Gastroesophageal sphincter (tissue), 4 donors: Measurements from ENCODE around the gene ERCC2. TPM values are rescaled to one million over a fixed set of nuclear protein-coding genes. Genes with fewer than 3 reads are reported as not detected.
A peak's percentile ranks its signal among the peaks of the same experiment; 100 is the strongest.

Experiments
- ATAC-seq: fragments of 150-250 bp; one replicate; pipeline ENCODE4 v1.9.1; 2016; ENCODE audit warnings: mild to moderate bottlenecking, moderate library complexity
- H3K27ac ChIP-seq, 4 donors: fragments of 200-600 bp; sonication (generic) in 3 of 4; 1 replicate in 3 of 4; 2 replicates in 1 of 4; pipeline ENCODE4 v1.5.1; 2016 to 2019
- H3K27me3 ChIP-seq: fragments of 200-600 bp; sonication (generic); one replicate; pipeline ENCODE4 v1.5.1; 2019
- H3K36me3 ChIP-seq, 2 donors: fragments of 200-600 bp; sonication (generic); one replicate each; pipeline ENCODE4 v1.5.1; 2019; ENCODE audit warnings: control low read depth in 1 of 2
- H3K4me1 ChIP-seq, 3 donors: fragments of 200-600 bp; sonication (generic); 1 replicate in 2 of 3; 2 replicates in 1 of 3; pipeline ENCODE4 v1.5.1; 2016 to 2019; ENCODE audit warnings: control low read depth in 2 of 3
- H3K4me3 ChIP-seq, 2 donors: fragments of 200-600 bp; sonication (generic); one replicate each; pipeline ENCODE4 v1.5.1; 2019; ENCODE audit warnings: mild to moderate bottlenecking in 1 of 2, moderate library complexity in 1 of 2
- H3K9me3 ChIP-seq, 3 donors: fragments of 200-600 bp; sonication (generic); one replicate each; pipeline ENCODE4 v1.5.1; 2017 to 2019; ENCODE audit warnings: control low read depth in 2 of 3
- CTCF ChIP-seq, 4 experiments: fragments of 200-600 bp in 2 of 4; fragments of 450-650 bp in 2 of 4; sonication (generic) in 1 of 4; IDR thresholded peaks; one replicate each; pipeline ENCODE4 v1.5.1; 2017 to 2019; ENCODE audit warnings: antibody characterized with exemption in 4 of 4, mild to moderate bottlenecking in 2 of 4, moderate library complexity in 2 of 4
- EP300 ChIP-seq: sonication (generic); formaldehyde crosslinking; IDR thresholded peaks from one replicate; pipeline ENCODE4 v1.6.1; 2017; ENCODE audit warnings: antibody characterized with exemption, mild to moderate bottlenecking
- POLR2A ChIP-seq, 2 donors: fragments of 450-650 bp; IDR thresholded peaks; one replicate each; pipeline ENCODE4 v1.6.1; 2017; ENCODE audit warnings: antibody characterized with exemption in 2 of 2, mild to moderate bottlenecking in 2 of 2, moderate library complexity in 1 of 2
- POLR2AphosphoS5 ChIP-seq: sonication (generic); formaldehyde crosslinking; IDR thresholded peaks from one replicate; pipeline ENCODE4 v1.6.1; 2017; ENCODE audit warnings: antibody characterized with exemption
- WGBS, 2 donors: methylation state at CpG; one replicate each; pipeline ENCODE4 v1.1.5; 2018; ENCODE audit warnings: low coverage in 1 of 2; 5-methylcytosine and 5-hydroxymethylcytosine counted together
- total RNA-seq, 4 donors: library from RNA; depleted of rRNA; stranded (reverse); fragments of >200 nt; gene quantifications; one replicate each; pipeline ENCODE4 v1.1.0, GENCODE V29; 2016

ERCC2 gene
- total RNA-seq, 4 donors from 2014 or later = 7.1 to 18.8 (median 12.5) TPM

GRCh38 chr19:45402298-45403061 is 32.1 kb upstream of the ERCC2 start:
- peaks cover 0 to 66% (median 17%) of the 10 kb centered on the region in 3 donors for H3K4me1 ChIP-seq
- H3K4me3 ChIP-seq = no peak overlapping the region
- 61 to 67% methylated on average over 6 to 9 of the region's 40 CpGs for WGBS, 2 donors

GRCh38 chr19:45401815-45402214 is 31.4 kb upstream of the ERCC2 start:
- H3K4me3 ChIP-seq = no peak overlapping the region
- TF ChIP-seq POLR2AphosphoS5 (no peak), CTCF (IDR thresholded peaks at IDR 0.05) (no peak), POLR2A (IDR thresholded peaks at IDR 0.05) (no peak), EP300 (no peak)
- peaks cover 26% of the 10 kb centered on the region for H3K27me3 ChIP-seq
- no peaks in the 10 kb centered on the region for H3K36me3 ChIP-seq
- no peaks in the 10 kb centered on the region for H3K9me3 ChIP-seq
- WGBS, 2 donors = 86 to 95% methylated on average over 4 to 5 of the region's 6 CpGs
- no peak for ATAC-seq
- no peak overlapping the region for H3K27ac ChIP-seq
- H3K4me1 ChIP-seq = peaks cover 0 to 59% (median 15%) of the 10 kb centered on the region in 3 donors

More at GRCh38 chr19:45402298-45403061, 32.1 kb upstream of the ERCC2 start:
- Histone ChIP-seq H3K9me3 (no peaks in the 10 kb centered on the region), H3K27ac (peak overlapping the region in 2 of 4 donors; percentile 2 to 44), H3K27me3 (peaks cover 23% of the 10 kb centered on the region), H3K36me3 (no peaks in the 10 kb centered on the region)
- TF ChIP-seq CTCF (IDR thresholded peaks at IDR 0.05) (peak in 1 of 4 experiments; percentile 47), POLR2A (IDR thresholded peaks at IDR 0.05) (no peak)
- ATAC-seq = no peak

GRCh38 chr19:45400192-45400591 is 29.8 kb upstream of the ERCC2 start:
- 88 to 100% methylated on average over 2 to 4 of the region's 6 CpGs for WGBS, 2 donors
- no peak for TF ChIP-seq POLR2A (IDR thresholded peaks at IDR 0.05)
- no peak for TF ChIP-seq CTCF (IDR thresholded peaks at IDR 0.05)
- TF ChIP-seq POLR2AphosphoS5 = no peak
- no peak for TF ChIP-seq EP300
- Histone ChIP-seq H3K4me3 (no peak overlapping the region), H3K9me3 (no peaks in the 10 kb centered on the region), H3K4me1 (peaks cover 0 to 47% (median 14%) of the 10 kb centered on the region in 3 donors), H3K27ac (no peak overlapping the region), H3K27me3 (peaks cover 36% of the 10 kb centered on the region), H3K36me3 (peaks cover 0 to 13% of the 10 kb centered on the region in 2 donors)
- no peak for ATAC-seq

GRCh38 chr19:45395821-45396617 is 25.6 kb upstream of the ERCC2 start:
- peaks cover 12% of the 10 kb centered on the region for H3K27me3 ChIP-seq
- no peak overlapping the region for H3K27ac ChIP-seq
- no peak overlapping the region for H3K4me3 ChIP-seq
- H3K4me1 ChIP-seq = peaks cover 0 to 17% (median 3%) of the 10 kb centered on the region in 3 donors
- ATAC-seq = no peak
- no peaks in the 10 kb centered on the region for H3K9me3 ChIP-seq
- 45 to 48% methylated on average over 8 to 20 of the region's 59 CpGs for WGBS, 2 donors
- TF ChIP-seq CTCF (IDR thresholded peaks at IDR 0.05) (no peak), EP300 (no peak)
- peaks cover 0 to 13% of the 10 kb centered on the region in 2 donors for H3K36me3 ChIP-seq
